GM12878 (cell line): ENCODE results near the gene DDAH1. TPM values are rescaled to one million over a fixed set of nuclear protein-coding genes. Genes with fewer than 3 reads are reported as not detected.

Experiments
- ATAC-seq: fragments of 200-7000 bp; cut with Tn5 transposase; 3 replicates; pipeline ENCODE4 v1.9.1; 2020; ENCODE audit warnings: mild to moderate bottlenecking, moderate library complexity
- BruUV-seq: library from RNA; stranded (reverse); fragments of 400-500 nt; replicated peaks from 2 replicates; lab custom pipeline; 2021; lab: Mats Ljungman, UMichigan
- CTCF ChIA-PET: fragments of 300-600 bp; sonication (Branson Sonifier 250); formaldehyde crosslinking; extraction: SDS; loops from one replicate; lab custom pipeline; 2021; ENCODE audit warnings: inconsistent platforms; lab: Yijun Ruan, JAX
- POLR2A ChIA-PET: fragments of 350-600 bp; formaldehyde crosslinking; extraction: SDS; loops from one replicate; lab custom pipeline; 2021; ENCODE audit warnings: inconsistent platforms; lab: Charles Lee
- RAD21 ChIA-PET: fragments of 300-600 bp; sonication (Branson Sonifier 250); formaldehyde crosslinking; loops from one replicate; lab custom pipeline; 2023; ENCODE audit warnings: antibody characterized with exemption; ENCODE audit not compliant: unreplicated experiment; lab: Charles Lee
- SMC1A ChIA-PET: fragments of 300-600 bp; sonication (Branson Sonifier 250); formaldehyde crosslinking; loops from one replicate; lab custom pipeline; 2023; ENCODE audit not compliant: unreplicated experiment, uncharacterized antibody; lab: Charles Lee
- DNase-seq: peaks from one replicate; pipeline ENCODE4 v3.0.0-alpha.2; 2011; ENCODE audit warnings: low read depth, low spot score
- FAIRE-seq: peaks from 3 replicates; lab custom pipeline; 2011; peaks lifted over from hg19 to GRCh38; lab: Jason Lieb, UNC
- H2AFZ ChIP-seq: 2 replicates; pipeline ENCODE4 v1.6.0; 2011; ENCODE audit warnings: low read depth, low read length, control low read depth; ENCODE audit not compliant: control insufficient read depth
- H3K27ac ChIP-seq: 2 replicates; pipeline ENCODE4 v1.5.1; 2011; ENCODE audit warnings: control low read depth; ENCODE audit not compliant: control insufficient read depth, insufficient read depth
- H3K27me3 ChIP-seq, 2 experiments: replicated peaks in 1 of 2; 2 replicates each; pipeline versions ENCODE4 v1.6.0 to v1.6.1; 2011; ENCODE audit warnings: low read length in 1 of 2; ENCODE audit not compliant: control insufficient read depth in 2 of 2, insufficient read depth in 2 of 2
- H3K36me3 ChIP-seq, 2 experiments: 2 replicates each; pipeline ENCODE4 v1.5.1; 2011; ENCODE audit warnings: low read length in 1 of 2; ENCODE audit not compliant: control insufficient read depth in 2 of 2, insufficient read depth in 2 of 2
- H3K4me1 ChIP-seq: 2 replicates; pipeline ENCODE4 v1.6.1; 2011; ENCODE audit warnings: mild to moderate bottlenecking, low read length, moderate library complexity, mixed read lengths; ENCODE audit not compliant: control insufficient read depth, insufficient read depth
- H3K4me2 ChIP-seq: 2 replicates; pipeline ENCODE4 v1.6.0; 2011; ENCODE audit warnings: control low read depth; ENCODE audit not compliant: control insufficient read depth, insufficient read depth
- H3K4me3 ChIP-seq: fragments of 200-600 bp; sonication (generic); 2 replicates; pipeline ENCODE4 v1.5.1; 2016
- H3K79me2 ChIP-seq: 2 replicates; pipeline ENCODE4 v1.6.0; 2011; ENCODE audit warnings: low read length; ENCODE audit not compliant: control insufficient read depth, insufficient read depth
- H3K9ac ChIP-seq: 2 replicates; pipeline ENCODE4 v1.8.0; 2011; ENCODE audit warnings: low read length, control low read depth, mixed read lengths; ENCODE audit not compliant: control insufficient read depth, insufficient read depth
- H3K9me3 ChIP-seq: replicated peaks from 3 replicates; pipeline ENCODE4 v1.5.1; 2011; ENCODE audit warnings: mild to moderate bottlenecking, low read length; ENCODE audit not compliant: control insufficient read depth, insufficient read depth
- H4K20me1 ChIP-seq: 2 replicates; pipeline ENCODE4 v1.6.0; 2011; ENCODE audit not compliant: control insufficient read depth, insufficient read depth
- CHD1 ChIP-seq: IDR thresholded peaks from 2 replicates; pipeline ENCODE4 v1.6.1; 2012; ENCODE audit warnings: low read depth, low read length, improper control_type of control experiment
- GATAD2B ChIP-seq: fragments of 450-650 bp; conservative IDR thresholded peaks from 2 replicates; pipeline ENCODE4 v1.6.1; 2017; ENCODE audit warnings: low read depth, mild to moderate bottlenecking, moderate library complexity
- IKZF1 ChIP-seq: fragments of 450-650 bp; conservative IDR thresholded peaks from 2 replicates; pipeline ENCODE4 v1.6.1; 2017; ENCODE audit warnings: antibody characterized with exemption, mild to moderate bottlenecking
- IKZF2 ChIP-seq, 2 experiments: fragments of 450-650 bp; IDR thresholded peaks; 2 replicates each; pipeline ENCODE4 v1.6.1; 2017; ENCODE audit warnings: mild to moderate bottlenecking in 2 of 2, moderate library complexity in 2 of 2
- NR2F1 ChIP-seq: fragments of 450-650 bp; conservative IDR thresholded peaks from 2 replicates; pipeline ENCODE4 v1.6.1; 2017; ENCODE audit warnings: mild to moderate bottlenecking
- PAX8 ChIP-seq: fragments of 450-650 bp; IDR thresholded peaks from 2 replicates; pipeline ENCODE4 v1.6.1; 2017; ENCODE audit warnings: mild to moderate bottlenecking, moderate library complexity
- RAD51 ChIP-seq: fragments of 450-650 bp; IDR thresholded peaks from 2 replicates; pipeline ENCODE4 v1.6.1; 2016; ENCODE audit warnings: moderate library complexity, mild to moderate bottlenecking, inconsistent platforms
- RCOR1 ChIP-seq: conservative IDR thresholded peaks from 2 replicates; pipeline ENCODE4 v1.6.1; 2012; ENCODE audit warnings: low read depth, low read length, improper control_type of control experiment
- SMAD5 ChIP-seq: IDR thresholded peaks from 2 replicates; pipeline ENCODE4 v1.6.1; 2016; ENCODE audit warnings: antibody characterized with exemption, low read depth
- SPI1 ChIP-seq: IDR thresholded peaks from 2 replicates; pipeline ENCODE4 v1.6.1; 2011; ENCODE audit warnings: low read depth, mild to moderate bottlenecking, low read length, moderate library complexity, borderline replicate concordance; ENCODE audit not compliant: insufficient read depth
- ZSCAN29 ChIP-seq: fragments of 450-650 bp; IDR thresholded peaks from 2 replicates; pipeline ENCODE4 v1.6.1; 2017; ENCODE audit warnings: mild to moderate bottlenecking, moderate library complexity
- WGBS: methylation state at CpG from one replicate; pipeline ENCODE4 v1.1.6; 2016; ENCODE audit warnings: low lambda C conversion rate; ENCODE audit not compliant: insufficient replicate concordance, insufficient coverage; ENCODE audit errors: missing lambda C conversion rate; 5-methylcytosine and 5-hydroxymethylcytosine counted together
- in situ Hi-C: fragments of 300-500 bp; cut with MboI; formaldehyde crosslinking; loops from 9 replicates; pipeline ENCODE4 v1.14.3; 2018; ENCODE audit warnings: mixed read lengths
- intact Hi-C: fragments of 100-400 bp; cut with micrococcal nuclease; formaldehyde crosslinking; loops from one replicate; pipeline ENCODE4 v1.14.2; 2022; ENCODE audit not compliant: unreplicated experiment
- polyA plus RNA-seq, 11 experiments: library from polyadenylated mRNA; depleted of rRNA in 4 of 11; unstranded in 6 of 11; stranded (reverse) in 5 of 11; fragments of >200 nt; fragmentation: Nextera tagmentation in 4 of 11; fragmentation: Illumina TruSeq in 1 of 11; extraction: Ambion mirVana in 4 of 11; extraction: Trizol in 1 of 11; gene quantifications; 1 replicate in 1 of 11; 2 replicates in 10 of 11; pipeline versions ENCODE4 v1.2.1 to v1.2.3, GENCODE V29; 2011 to 2016; ENCODE audit warnings: inconsistent platforms in 2 of 11, missing spikeins in 2 of 11, low read depth in 1 of 11
- total RNA-seq, 4 experiments: library from RNA; depleted of rRNA in 3 of 4; stranded (reverse); fragments of >200 nt in 3 of 4; fragmentation: Illumina TruSeq in 1 of 4; extraction: Trizol in 1 of 4; gene quantifications; 2 replicates each; pipeline versions ENCODE4 v1.2.1 to v1.2.3, GENCODE V29; 2013 to 2021

Gene DDAH1
- total and polyA plus RNA-seq, 10 of the 15 experiments (the other 5 are each of a cell fraction or from before 2014, with no cell fraction given): 0.07 to 0.88 (median 0.27) TPM; not detected in 6

DNA sequence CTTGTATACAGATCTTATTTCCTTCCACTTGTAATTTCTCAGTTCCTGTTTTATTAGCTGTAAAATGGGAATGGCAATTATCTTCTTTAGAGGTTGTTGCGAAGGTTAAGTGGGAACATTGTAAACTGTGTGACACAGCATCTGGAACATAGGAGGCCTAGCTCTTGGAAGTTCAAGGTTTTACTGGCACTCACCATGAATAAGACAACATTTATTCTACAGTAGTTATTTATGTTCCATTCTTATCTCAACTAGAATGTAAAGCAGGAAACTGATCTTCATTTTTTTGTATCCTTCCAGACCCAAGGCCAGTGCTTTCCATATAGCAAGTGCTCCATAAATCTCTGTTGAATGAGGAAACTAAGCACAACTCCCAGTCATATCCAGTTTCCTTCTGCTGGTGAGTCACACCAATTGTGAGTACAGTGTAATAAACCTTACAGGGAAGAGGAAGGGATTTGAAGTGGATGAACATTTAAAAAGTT, 189.9 kb downstream of the DDAH1 start:
- ChIA-PET SMC1A (interaction anchor here (0.6 to 11.2 kb wide), 9 partner anchors 8 to 518 kb away, joined by 3 to 110 read pairs (median 3); partner anchors contain the start of gene C1orf52), RAD21 (interaction anchor here (2.7 to 4.1 kb wide), 2 partner anchors 16 to 330 kb away, joined by 20 to 30 read pairs; partner anchors contain the start of gene C1orf52), CTCF (interaction anchor here (1.2 to 10.6 kb wide), 5 partner anchors 15 to 503 kb away, joined by 3 to 229 read pairs (median 9); partner anchors contain the start of gene C1orf52), POLR2A (interaction anchor here (1.7 to 7.1 kb wide), 3 partner anchors 14 to 702 kb away, joined by 8 to 61 read pairs (median 11); partner anchors contain the start of genes C1orf52 and CTBS)
- Histone ChIP-seq H3K27me3 (no peaks in the 10 kb centered on the region), H3K79me2 (peaks cover 63% of the 10 kb centered on the region), H2AFZ (no peak overlapping the region), H3K36me3 (0 out of 4 replicates have a peak, but pooled peaks cover 0 to 10% of the 10 kb centered on the region in 2 experiments), H3K9ac (peak overlapping the region; percentile 90), H3K4me3 (peak overlapping the region; percentile 87), H4K20me1 (no peaks in the 10 kb centered on the region), H3K4me1 (peaks cover 4% of the 10 kb centered on the region), H3K27ac (peak overlapping the region; percentile 94), H3K4me2 (peak overlapping the region; percentile 66), H3K9me3 (no peaks in the 10 kb centered on the region)
- in situ Hi-C loops (loop anchor here (10.0 kb wide), 1 partner anchor 700 kb away; the partner anchor contains the start of gene CTBS), intact Hi-C loops (no loop called here)
- peak; percentile 84 for TF ChIP-seq SPI1
- no peak for TF ChIP-seq CHD1
- TF ChIP-seq IKZF1: peak; percentile 54
- no peak for TF ChIP-seq RAD51
- peak; percentile 45 to 59; a peak in 2 of 4 replicates for TF ChIP-seq IKZF2 (IDR thresholded peaks at IDR 0.05)
- TSS peak; percentile 56 for BruUV-seq
- 58% methylated on average over 1 of the region's 1 CpG for WGBS
- FAIRE-seq (no peak), ATAC-seq (no peak), DNase-seq (no peak)

- peak overlapping the region; percentile 52 for H3K4me2 ChIP-seq
- H3K79me2 ChIP-seq: peaks cover 64% of the 10 kb centered on the region
- CTCF ChIA-PET: interaction anchor here (1.5 to 10.6 kb wide), 3 partner anchors 13 to 328 kb away, joined by 3 to 229 read pairs (median 5); partner anchors contain the start of gene C1orf52
- intact Hi-C loops: no loop called here
- FAIRE-seq (no peak), ATAC-seq (no peak), DNase-seq (no peak)
- H3K9ac ChIP-seq: no peak overlapping the region
- H3K36me3 ChIP-seq: peaks cover 0 to 11% of the 10 kb centered on the region in 2 experiments; a peak in 1 of 4 replicates
- no TSS peak for BruUV-seq
- RAD21 ChIA-PET: interaction anchor here (2.4 kb wide), 1 partner anchor 14 kb away, joined by 10 read pairs; the partner anchor contains the start of gene C1orf52
- H3K27ac ChIP-seq: no peak overlapping the region
- H2AFZ ChIP-seq: no peak overlapping the region
- H3K4me1 ChIP-seq: no peaks in the 10 kb centered on the region
- no peaks in the 10 kb centered on the region for H4K20me1 ChIP-seq
- SMC1A ChIA-PET: interaction anchor here (0.7 to 11.2 kb wide), 5 partner anchors 12 to 329 kb away, joined by 3 to 110 read pairs (median 3); partner anchors contain the start of gene C1orf52
- H3K4me3 ChIP-seq: peak overlapping the region; percentile 87; the same call in 1 of the 2 replicates
- POLR2A ChIA-PET: interaction anchor here (1.4 to 7.1 kb wide), 2 partner anchors 12 to 17 kb away, joined by 3 to 61 read pairs; partner anchors contain the start of gene C1orf52
- H3K27me3 ChIP-seq: no peaks in the 10 kb centered on the region
- no peaks in the 10 kb centered on the region for H3K9me3 ChIP-seq
- in situ Hi-C loops: loop anchor here (10.0 kb wide), 1 partner anchor 699 kb away; the partner anchor contains the start of gene CTBS
- TF ChIP-seq SMAD5: no peak
- TF ChIP-seq ZSCAN29: no peak
- TF ChIP-seq PAX8: no peak
- no peak for TF ChIP-seq GATAD2B
- no peak for TF ChIP-seq NR2F1
- no peak for TF ChIP-seq RCOR1
Observed at GRCh38 chr1:85273397-85273796, 191.6 kb downstream of the DDAH1 start.
